Neural cell (in vitro differentiated cells): ENCODE results near the gene CHDH.

ENCODE experiments used
- CTCF ChIP-seq: fragments of 450-650 bp; IDR thresholded peaks from 2 replicates; pipeline ENCODE4 v1.5.1; 2014; ENCODE audit warnings: antibody characterized with exemption, mild to moderate bottlenecking, moderate library complexity; ENCODE audit not compliant: poor library complexity, severe bottlenecking
- EP300 ChIP-seq: fragments of 450-650 bp; conservative IDR thresholded peaks from 2 replicates; pipeline ENCODE4 v1.6.1; 2014; ENCODE audit warnings: antibody characterized with exemption, mild to moderate bottlenecking, moderate library complexity; ENCODE audit not compliant: poor library complexity, severe bottlenecking
- EZH2 ChIP-seq: fragments of 200-600, 300-800 bp; shearing (Covaris generic), sonication (generic); IDR thresholded peaks from 2 replicates; pipeline ENCODE4 v1.6.1; 2014; ENCODE audit warnings: antibody characterized with exemption, low read length, borderline replicate concordance, mild to moderate bottlenecking; ENCODE audit not compliant: insufficient read depth, poor library complexity, severe bottlenecking
- MXI1 ChIP-seq: fragments of 450-650 bp; conservative IDR thresholded peaks from 2 replicates; pipeline ENCODE4 v1.6.1; 2014; ENCODE audit warnings: antibody characterized with exemption, mild to moderate bottlenecking; ENCODE audit not compliant: poor library complexity, severe bottlenecking
- POLR2AphosphoS5 ChIP-seq: IDR thresholded peaks from 2 replicates; pipeline ENCODE4 v1.6.1; 2012
- RAD21 ChIP-seq: fragments of 450-650 bp; conservative IDR thresholded peaks from 2 replicates; pipeline ENCODE4 v1.6.1; 2014; ENCODE audit warnings: antibody characterized with exemption, mild to moderate bottlenecking, moderate library complexity
- REST ChIP-seq: IDR thresholded peaks from 2 replicates; pipeline ENCODE4 v1.6.1; 2012; ENCODE audit warnings: borderline replicate concordance
- SMC3 ChIP-seq: fragments of 450-650 bp; conservative IDR thresholded peaks from 2 replicates; pipeline ENCODE4 v1.6.1; 2014; ENCODE audit warnings: antibody characterized with exemption, mild to moderate bottlenecking, moderate library complexity; ENCODE audit not compliant: poor library complexity
- TAF1 ChIP-seq: IDR thresholded peaks from 2 replicates; pipeline ENCODE4 v1.6.1; 2012; ENCODE audit warnings: low read depth

DNA sequence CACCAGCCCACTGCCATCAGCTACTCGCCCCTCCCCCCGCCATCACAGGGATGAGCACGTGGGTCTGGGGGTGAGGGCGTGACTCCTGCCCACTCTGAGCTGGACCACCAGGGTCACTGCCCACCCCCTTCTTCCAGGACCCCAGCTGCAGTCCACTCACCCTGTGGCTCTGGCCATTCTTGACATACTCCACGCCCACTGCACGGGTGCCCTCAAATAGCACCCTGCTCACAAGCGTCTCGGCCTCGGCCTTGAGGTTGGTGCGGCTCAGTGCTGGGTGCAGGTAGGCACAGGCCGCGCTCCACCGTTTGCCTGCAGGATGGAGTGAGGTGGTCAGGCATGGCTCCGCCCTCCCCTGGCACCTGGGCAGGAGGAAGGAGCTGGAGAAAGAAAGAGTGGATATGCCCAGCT, 23.9 kb downstream of the CHDH start:
- TF ChIP-seq CTCF (no peak), EZH2 (no peak), MXI1 (no peak), SMC3 (no peak), RAD21 (no peak), POLR2AphosphoS5 (no peak), EP300 (no peak), REST (no peak), TAF1 (no peak)
